ENCODE data around the gene CDKN1A.
A peak's percentile ranks its signal among the peaks of the same experiment; 100 is the strongest.

The CDKN1A gene

DNA sequence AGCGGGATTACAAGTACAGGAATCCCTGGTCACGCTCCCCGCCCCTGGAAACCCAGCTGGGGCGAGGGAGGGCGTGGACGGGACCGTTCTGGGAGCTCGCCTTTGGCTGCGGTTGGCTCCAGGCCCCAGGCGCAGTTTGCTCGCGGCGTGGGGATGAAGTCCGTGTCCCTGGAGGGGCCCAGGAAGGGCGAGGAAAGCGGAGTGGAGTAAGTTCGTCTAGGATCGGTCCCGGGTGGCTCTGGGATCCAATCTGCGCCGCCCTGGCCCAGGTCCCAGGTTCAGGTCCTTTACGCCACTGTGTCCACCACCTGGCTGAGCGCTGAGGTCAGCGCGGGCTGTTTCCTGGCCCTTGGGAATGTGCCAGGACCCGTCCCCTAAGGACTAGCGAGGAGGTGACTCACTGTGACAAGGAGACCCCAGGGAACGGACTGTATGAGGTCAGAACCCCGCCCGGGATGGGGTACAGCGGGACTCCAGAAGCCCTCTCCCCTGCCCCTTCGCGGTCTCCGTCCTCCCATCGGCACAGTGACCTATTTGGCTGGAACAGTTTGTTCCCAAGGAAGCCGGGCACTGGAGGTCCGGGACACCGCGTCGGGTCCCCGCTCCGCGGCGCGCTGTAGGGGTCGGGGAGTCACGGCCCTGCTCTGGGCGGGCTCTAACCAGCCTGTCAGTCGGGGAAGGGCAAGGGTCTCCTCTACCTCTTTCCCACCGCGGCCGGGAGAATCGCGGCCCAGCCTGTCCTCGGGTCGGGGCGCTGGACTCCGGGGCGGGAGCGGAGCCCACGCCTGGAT, 724 bp downstream of the CDKN1A start:
- DNase-seq, result no peak

DNA sequence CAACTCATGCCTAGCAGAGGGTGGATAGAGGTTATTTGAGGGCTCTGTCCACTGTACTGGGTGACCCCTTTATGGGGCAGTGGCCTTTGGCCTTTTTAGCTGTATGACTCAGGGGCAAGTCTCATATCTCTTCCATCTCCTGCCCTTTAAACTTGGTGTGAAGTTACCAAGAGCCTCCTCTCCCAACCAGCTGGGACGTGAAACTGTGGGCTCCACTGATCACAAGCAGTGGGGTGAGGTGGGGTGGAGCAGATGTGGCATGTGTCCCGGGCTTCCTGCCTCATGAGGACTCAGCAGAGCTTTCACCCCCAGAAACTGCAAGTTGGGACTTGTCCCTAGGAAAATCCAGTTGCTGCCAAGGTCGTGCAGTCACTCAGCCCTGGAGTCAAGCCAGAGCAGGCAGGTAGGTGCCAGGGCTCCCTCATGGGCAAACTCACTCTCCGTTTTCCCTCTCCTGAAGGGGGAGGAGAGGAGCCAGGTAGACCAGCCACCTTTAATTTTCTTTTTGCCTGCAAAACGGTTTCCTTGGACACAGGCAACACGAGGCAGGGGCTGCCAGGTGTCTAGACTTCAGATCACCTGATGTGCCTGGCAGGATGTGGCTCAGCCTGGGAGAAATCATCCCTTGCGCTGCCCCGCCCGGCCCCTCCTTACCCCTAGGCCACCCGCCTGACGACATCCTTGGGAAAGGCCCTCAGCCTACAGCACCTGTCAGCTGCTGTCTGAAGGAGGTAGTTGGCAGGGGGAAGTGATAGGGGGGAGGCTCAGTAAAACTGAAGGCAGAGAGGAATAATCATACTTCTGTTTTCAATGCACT, 4.0 kb downstream of the CDKN1A start:
- DNase-seq, result peak; percentile 32 to 39

DNA sequence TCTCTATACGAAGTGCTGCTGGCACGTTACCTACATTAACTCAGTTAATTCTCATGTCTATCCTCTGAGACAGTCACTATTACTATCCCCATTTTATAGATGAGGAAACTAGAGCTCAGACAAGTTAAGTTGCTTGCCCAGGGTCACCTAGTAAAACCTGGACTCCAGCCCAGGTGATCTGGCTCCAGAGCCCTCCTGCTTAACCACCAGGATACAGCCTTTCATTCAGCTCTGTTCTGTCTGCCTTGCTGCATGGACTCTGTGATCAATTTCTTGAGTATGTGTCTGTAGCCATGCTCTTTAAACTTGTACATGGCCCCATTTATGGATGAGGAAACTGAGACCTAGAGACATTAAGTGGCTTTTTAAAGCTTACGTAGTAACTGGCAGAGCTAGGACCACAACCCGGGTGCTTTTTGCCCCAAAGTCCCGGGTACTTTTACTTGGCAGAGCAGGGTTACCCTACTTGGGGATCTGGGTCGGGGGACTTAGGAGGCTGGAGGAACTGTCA, 4.7 kb downstream of the CDKN1A start:
- DNase-seq, result no peak

DNA sequence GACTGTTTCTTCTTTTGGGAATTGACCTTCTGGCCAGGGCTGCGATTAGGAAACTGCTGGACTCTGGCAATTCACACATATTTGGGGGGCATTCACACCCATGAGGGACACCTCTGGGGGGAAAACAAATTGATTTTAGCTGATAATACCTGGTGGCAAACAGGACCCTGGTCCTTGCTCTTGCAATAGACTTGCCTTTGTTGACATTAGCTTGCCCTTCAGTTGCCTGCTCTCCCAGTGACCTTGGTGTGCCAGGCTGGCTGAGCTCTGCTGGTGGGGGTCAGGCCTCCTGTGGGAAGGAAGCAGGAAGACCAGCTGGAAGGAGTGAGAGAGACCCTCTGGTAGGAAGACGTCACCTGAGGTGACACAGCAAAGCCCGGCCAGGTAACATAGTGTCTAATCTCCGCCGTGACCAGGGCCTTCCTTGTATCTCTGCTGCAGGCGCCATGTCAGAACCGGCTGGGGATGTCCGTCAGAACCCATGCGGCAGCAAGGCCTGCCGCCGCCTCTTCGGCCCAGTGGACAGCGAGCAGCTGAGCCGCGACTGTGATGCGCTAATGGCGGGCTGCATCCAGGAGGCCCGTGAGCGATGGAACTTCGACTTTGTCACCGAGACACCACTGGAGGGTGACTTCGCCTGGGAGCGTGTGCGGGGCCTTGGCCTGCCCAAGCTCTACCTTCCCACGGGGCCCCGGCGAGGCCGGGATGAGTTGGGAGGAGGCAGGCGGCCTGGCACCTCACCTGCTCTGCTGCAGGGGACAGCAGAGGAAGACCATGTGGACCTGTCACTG, 5.3 kb downstream of the CDKN1A start:
- no peak for DNase-seq

DNA sequence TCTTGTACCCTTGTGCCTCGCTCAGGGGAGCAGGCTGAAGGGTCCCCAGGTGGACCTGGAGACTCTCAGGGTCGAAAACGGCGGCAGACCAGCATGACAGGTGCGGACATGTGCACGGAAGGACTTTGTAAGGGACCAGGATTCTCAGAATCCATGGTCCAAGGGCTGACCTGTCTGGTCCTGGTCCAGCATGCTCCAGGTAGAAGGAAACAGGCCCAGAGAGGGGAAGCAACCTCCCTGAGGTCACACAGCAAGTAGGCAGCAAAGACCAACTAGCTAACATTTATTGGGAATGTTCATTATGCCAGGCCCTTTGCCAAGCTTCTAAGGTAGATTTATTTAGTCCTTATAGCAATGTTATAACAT, 5.9 kb downstream of the CDKN1A start:
- no peak for DNase-seq

DNA sequence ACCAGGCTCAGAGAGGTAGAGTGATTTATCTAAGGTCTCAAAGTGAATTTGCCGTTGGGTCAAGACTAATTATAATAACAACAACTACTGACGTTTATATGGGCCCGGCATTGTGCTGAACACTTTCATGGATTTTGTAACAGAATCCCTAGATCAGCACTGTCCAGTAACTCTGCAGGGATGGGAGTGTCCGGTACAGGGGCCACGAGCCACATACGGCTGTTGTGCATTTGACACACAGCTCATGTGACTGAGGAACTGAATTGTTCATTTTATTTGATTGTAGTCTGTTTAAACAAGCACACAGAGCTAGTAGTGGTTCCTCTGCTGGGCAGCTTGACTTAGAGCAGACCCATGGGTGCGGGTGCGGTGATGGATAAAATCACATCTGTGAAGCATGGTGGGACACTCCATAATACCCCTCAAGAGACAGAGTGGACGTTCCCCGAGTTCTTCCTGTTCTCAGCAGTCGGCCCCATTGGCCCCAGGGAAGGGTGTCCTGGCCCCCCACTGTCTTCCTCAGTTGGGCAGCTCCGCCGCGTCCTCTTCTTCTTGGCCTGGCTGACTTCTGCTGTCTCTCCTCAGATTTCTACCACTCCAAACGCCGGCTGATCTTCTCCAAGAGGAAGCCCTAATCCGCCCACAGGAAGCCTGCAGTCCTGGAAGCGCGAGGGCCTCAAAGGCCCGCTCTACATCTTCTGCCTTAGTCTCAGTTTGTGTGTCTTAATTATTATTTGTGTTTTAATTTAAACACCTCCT, 6.8 kb downstream of the CDKN1A start:
- no peak for DNase-seq

DNA sequence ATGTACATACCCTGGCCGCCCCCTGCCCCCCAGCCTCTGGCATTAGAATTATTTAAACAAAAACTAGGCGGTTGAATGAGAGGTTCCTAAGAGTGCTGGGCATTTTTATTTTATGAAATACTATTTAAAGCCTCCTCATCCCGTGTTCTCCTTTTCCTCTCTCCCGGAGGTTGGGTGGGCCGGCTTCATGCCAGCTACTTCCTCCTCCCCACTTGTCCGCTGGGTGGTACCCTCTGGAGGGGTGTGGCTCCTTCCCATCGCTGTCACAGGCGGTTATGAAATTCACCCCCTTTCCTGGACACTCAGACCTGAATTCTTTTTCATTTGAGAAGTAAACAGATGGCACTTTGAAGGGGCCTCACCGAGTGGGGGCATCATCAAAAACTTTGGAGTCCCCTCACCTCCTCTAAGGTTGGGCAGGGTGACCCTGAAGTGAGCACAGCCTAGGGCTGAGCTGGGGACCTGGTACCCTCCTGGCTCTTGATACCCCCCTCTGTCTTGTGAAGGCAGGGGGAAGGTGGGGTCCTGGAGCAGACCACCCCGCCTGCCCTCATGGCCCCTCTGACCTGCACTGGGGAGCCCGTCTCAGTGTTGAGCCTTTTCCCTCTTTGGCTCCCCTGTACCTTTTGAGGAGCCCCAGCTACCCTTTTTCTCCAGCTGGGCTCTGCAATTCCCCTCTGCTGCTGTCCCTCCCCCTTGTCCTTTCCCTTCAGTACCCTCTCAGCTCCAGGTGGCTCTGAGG, 7.6 kb downstream of the CDKN1A start:
- no peak for DNase-seq

DNA sequence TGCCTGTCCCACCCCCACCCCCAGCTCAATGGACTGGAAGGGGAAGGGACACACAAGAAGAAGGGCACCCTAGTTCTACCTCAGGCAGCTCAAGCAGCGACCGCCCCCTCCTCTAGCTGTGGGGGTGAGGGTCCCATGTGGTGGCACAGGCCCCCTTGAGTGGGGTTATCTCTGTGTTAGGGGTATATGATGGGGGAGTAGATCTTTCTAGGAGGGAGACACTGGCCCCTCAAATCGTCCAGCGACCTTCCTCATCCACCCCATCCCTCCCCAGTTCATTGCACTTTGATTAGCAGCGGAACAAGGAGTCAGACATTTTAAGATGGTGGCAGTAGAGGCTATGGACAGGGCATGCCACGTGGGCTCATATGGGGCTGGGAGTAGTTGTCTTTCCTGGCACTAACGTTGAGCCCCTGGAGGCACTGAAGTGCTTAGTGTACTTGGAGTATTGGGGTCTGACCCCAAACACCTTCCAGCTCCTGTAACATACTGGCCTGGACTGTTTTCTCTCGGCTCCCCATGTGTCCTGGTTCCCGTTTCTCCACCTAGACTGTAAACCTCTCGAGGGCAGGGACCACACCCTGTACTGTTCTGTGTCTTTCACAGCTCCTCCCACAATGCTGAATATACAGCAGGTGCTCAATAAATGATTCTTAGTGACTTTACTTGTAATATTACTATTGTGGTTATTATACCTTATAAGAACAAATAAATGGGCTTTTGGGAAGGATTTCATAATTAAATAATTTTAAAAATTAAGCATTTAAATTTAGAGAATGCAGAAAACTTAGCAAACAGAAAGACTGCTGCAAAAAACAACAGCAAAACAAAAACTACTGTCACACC, 8.4 kb downstream of the CDKN1A start:
- DNase-seq, result no peak

DNA sequence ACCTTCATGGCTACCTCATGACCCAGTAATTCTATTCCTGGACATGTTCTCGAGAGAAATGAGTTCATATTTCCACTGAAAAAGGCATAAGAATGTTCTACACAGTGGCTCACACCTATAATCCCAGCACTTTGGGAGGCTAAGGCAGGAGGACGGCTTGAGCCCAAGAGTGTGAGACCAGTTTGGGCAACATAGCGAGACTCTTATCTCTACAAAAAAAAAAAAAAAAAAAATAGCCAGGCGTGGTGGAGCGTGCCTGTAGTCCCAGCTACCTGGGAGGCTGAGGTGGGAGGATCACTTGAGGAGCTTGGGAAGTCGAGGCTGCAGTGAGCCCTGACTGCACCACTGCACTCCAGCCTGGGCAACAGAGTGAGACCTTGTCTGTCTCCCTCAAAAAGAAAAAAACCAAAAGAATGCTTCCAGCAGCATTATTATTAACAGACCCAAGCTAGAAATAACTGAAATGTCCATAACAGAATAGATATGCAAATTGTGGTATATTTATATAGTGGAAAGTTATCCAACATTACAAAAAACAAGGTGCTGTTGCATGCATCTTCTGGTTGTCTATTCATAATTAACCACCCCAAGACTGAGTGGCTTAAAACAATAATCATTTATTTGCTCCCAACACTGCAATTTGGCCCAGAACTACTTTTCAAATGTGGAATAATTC, 9.7 kb downstream of the CDKN1A start:
- no peak for DNase-seq

DNA sequence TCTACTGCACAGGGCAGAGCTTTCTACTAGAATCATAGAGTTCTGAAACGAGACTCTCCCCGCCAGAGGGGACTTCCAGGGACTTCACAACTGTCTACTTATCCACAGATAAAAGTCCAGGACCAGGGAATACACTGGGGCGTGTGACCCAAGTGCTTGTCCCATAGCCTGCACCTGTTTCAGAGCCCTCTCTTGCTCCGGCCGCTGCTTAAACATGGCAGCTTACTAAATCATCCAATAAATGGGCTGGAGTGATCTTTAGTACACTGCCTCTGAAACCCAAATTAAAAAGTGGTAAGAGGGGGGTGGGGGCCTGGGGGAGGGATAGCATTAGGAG, 10.2 kb downstream of the CDKN1A start:
- no peak for DNase-seq

DNA sequence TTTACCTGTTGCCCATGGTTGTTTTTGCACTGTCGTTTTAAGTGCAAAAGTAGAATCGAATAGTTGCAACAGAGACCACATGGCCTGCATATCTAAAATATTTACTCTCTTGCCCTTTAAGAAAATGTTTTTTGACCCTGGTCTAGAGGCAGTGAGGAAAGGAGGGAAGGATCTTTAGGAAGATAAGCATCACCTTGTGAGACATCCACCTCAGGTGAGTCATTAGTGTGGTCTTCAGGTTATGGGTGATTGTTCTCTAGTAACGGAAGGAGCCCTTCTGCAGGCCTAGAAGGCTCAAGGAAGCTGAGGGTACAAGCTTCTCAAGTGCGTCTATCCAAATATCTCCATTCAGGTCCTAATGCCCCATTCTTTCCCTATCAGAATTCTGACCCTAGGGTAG, 12.5 kb downstream of the CDKN1A start:
- DNase-seq, result no peak

DNA sequence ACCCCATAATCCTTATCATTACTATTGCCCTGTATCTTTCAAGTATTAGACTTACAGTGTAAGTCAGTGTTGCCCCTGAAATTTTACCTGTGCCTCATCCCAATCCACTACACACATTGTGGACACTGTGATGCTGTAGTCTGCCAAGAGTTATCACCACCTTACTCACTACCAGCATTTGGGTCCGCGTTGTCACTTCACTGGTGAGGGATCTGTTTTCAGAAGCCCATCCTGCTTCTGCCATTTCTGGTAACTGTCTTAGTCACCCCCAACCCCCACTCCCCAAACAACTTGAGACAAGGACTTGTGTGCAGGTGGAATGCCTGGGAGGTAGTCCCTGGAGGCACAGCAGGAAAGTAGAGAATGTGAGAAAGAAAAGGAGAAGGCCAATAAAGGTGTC, 13.1 kb downstream of the CDKN1A start:
- DNase-seq, result no peak

DNA sequence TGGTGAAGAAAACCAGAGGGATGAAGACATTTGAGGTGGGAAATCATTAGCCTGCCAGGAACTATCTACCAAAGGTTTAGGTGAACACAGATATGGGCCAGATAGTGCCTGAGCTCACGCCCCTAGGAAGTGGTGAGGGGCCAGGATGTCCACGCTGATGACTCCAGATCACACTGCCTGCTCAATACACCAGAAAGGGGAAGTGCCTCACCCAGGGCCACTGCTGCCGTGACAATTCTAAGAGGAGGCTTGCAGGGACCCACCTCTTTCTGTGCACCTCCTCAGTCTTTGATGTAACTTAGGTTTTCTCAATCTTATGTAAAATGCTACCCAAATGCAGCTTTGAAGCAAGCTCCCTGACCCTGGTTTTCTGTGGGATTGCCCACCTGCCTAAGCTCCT, 13.7 kb downstream of the CDKN1A start:
- DNase-seq, result no peak

DNA sequence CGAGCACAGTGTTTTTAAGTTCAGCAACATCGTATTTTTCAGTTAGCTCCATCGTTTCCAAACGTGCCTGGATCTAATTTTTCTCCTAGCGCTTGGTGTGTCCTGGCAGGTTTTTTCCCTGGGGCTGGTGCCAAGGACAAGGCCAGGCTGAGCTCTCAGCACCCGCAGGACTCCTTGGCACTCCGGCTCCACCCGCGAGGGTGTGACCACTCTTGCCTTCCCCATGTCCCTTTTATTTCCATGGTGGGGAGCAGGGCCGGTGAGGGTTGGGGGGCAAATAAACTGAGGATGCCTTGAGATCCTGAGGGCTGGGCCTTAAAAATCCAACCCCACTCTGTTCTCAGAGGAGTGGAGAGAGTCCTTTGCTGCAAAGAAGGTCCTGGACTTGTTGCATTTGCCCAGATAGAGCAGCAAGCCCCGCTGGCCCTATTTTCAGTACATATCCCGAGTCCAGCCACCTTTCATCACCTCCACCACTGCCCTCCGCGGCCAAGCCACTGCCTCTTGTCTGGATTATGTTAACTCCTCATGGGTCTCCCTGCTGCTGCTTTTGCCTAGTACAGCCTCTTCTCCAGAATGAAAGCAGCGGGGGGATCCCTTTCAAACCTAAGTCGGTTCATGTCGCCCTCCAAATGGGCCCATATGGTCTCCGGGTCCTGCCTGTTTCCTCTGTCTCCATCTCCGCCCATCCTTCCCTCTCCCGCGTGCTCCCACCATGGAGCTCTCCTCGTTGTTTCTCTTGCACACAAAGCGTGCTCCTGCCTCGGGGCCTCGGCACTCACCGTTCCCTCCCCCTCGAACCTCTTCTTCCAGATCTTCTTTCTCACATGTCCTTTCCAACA, 14.6 kb downstream of the CDKN1A start:
- DNase-seq, result no peak

DNA sequence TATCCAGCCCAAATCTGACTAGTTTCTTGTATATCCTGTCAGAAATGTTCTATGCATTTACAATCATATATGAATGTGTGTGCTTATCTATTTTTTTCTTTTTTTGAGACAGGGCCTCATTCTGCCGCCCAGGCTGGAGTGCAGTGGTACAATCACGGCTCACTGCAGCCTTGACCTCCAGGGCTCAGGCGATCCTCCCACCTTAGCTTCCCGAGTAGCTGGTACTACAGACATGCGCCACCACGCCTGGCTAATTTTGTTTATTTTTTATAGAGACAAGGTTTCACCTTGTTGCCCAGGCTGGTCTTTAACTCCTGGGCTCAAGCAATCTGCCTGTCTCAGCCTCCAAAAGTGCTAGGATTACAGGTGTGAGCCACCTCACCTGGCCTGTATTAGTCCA, 16.1 kb downstream of the CDKN1A start:
- no peak for DNase-seq

DNA sequence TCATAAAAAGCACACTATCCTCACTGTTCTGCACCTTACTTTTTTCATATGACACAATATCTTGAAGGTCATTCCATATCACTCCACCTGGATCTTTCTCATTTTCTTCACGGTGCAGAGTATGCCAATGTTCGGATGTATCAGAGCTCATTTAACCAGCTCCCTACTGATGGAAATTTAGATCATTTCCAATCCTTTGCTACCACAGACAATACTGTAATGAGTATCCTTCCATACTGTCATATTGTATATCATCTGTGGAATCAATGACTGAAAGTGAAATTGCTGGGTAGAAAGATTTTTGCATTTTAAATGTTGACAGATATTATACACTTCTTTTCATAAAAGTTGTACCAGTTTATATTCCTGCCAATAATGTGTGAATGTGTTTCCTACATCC, 16.9 kb downstream of the CDKN1A start:
- DNase-seq, result no peak

DNA sequence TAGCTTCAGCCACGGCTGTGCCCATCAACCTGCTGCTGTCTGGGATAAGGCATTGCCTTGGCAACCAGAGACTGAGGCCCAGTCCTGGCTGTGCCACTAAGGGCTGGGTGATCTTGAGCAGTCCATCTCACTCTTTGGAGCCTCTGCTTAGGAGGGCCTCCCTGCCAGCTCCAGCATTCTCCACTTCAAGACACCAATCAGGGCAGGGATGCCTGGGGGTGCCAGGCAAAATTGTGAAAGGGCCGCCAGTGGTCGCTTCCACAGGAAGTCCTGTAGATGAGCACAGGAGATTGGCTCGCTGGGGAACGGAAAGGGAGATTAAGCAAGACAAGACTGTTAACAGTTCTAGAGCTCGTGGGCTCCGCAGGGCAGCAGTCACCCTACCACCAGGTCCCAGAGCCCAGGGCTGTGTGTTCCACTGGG, 19.0 kb downstream of the CDKN1A start, which contains the start of gene RAB44:
RAB44 (plus strand) TSS at position 346 of the 423 bp plus-strand sequence. CDS start 6,410 bp downstream, outside the sequence.
- DNase-seq, result no peak

DNA sequence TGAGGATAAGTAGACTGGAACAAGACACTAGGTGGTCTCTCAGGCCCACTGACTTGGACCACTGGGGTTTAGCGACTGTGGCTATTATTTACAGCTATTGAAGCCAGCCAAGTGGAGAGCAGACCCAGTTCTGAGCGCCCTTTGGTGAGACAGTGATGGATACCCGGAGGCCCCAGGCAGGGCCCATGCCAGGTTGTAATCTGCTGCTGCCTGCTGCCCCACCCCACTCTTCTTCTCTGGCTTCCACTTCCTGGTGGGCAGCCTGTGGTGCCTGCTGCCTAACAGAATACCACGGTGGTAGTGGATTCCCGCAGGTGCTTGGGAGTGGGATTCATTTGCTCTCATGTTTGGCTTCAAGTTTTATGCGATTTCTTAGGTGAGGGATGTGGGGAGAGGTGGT, 19.7 kb downstream of the CDKN1A start:
- DNase-seq, result no peak

DNA sequence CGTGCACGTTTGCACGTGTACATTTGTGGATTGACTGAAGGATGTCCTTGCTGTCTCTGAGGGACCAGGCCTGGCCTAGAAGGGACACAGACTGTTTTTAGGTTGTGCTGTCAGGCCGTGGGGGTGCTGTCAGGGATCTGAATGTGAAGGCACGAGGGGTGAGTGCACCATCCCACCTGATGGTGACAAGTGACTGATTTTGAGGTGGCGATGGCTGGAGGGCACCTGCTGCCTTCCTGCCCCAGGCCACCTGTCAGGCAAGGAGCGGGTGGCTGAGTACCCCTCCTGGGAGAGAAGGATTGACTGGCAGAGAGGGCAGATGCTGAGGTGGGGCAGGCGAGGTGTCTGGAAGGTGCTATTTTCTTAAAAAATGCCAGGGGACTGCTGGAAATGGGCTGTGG, 20.4 kb downstream of the CDKN1A start:
- DNase-seq, result no peak
